ENCODE results near the gene ANKRD42. TPM values are rescaled to one million over a fixed set of nuclear protein-coding genes. Genes with fewer than 3 reads are reported as not detected.

The ANKRD42 gene
- total and polyA plus RNA-seq, 9 of the 15 experiments (the other 6 are each of a cell fraction or from before 2014, with no cell fraction given) = 2.8 to 9.1 (median 6.1) TPM

- TF ChIP-seq STAT6 (CRISPR knock-in tag; IDR thresholded peaks at IDR 0.05) (no peak; the same call in 1 of the 2 replicates), ZEB2 (IDR thresholded peaks at IDR 0.05) (no peak), ESRRB (CRISPR knock-in tag; IDR thresholded peaks at IDR 0.05; ENCODE audit: borderline replicate concordance) (no peak), JUND (IDR thresholded peaks at IDR 0.05; ENCODE audit: borderline replicate concordance, low read depth, low read length) (no peak), JUND (tag; IDR thresholded peaks at IDR 0.05; ENCODE audit: borderline replicate concordance, low read depth, low read length) (no peak), PCBP2 (IDR thresholded peaks at IDR 0.05; ENCODE audit: low read depth, low read length, poor library complexity, severe bottlenecking) (no peak), XRCC3 (IDR thresholded peaks at IDR 0.05) (no peak), NR3C1 (CRISPR knock-in tag; IDR thresholded peaks at IDR 0.05) (no peak), ZC3H8 (IDR thresholded peaks at IDR 0.05) (no peak), CREB1 (IDR thresholded peaks at IDR 0.05) (no peak; the same call in 1 of the 2 replicates), CREB1 (CRISPR knock-in tag; IDR thresholded peaks at IDR 0.05) (no peak), THRAP3 (IDR thresholded peaks at IDR 0.05; ENCODE audit: borderline replicate concordance) (peak; percentile 25; the same call in 1 of the 2 replicates), MLLT1 (IDR thresholded peaks at IDR 0.05) (peak; percentile 56 to 73; a peak in 3 of 4 replicates), MCM3 (IDR thresholded peaks at IDR 0.05) (no peak), IRF2 (CRISPR knock-in tag; IDR thresholded peaks at IDR 0.05) (no peak), NCOA1 (IDR thresholded peaks at IDR 0.05; ENCODE audit: low read depth) (no peak), SREBF1 (IDR thresholded peaks at IDR 0.05; ENCODE audit: borderline replicate concordance, low read depth, low read length) (no peak; the same call in 1 of the 2 replicates), BCOR (IDR thresholded peaks at IDR 0.05) (no peak), POU5F1 (IDR thresholded peaks at IDR 0.05; ENCODE audit: borderline replicate concordance, low read depth, low read length, partially characterized antibody) (no peak), ZNF174 (CRISPR knock-in tag; IDR thresholded peaks at IDR 0.05) (no peak), CEBPB (tag; IDR thresholded peaks at IDR 0.05) (no peak), CTCF (IDR thresholded peaks at IDR 0.05 in 2 of 3, conservative IDR thresholded peaks at IDR 0.05 in 1 of 3; ENCODE audit: insufficient read depth in 2 of 3, low read depth in 1 of 3, low read length in 3 of 3) (no peak), RAD21 (CRISPR knock-in tag; conservative IDR thresholded peaks at IDR 0.05 in 1 of 2, IDR thresholded peaks at IDR 0.05 in 1 of 2) (no peak), MAX (CRISPR knock-in tag; IDR thresholded peaks at IDR 0.05) (no peak), FOXK1 (CRISPR knock-in tag; IDR thresholded peaks at IDR 0.05; ENCODE audit: borderline replicate concordance) (no peak; the same call in 1 of the 2 replicates)
These were observed 36.4 kb upstream of the ANKRD42 start, which contains the start of gene PCF11 (continued) for GRCh38 chr11:83156996-83157593.
